Measurements from ENCODE around the gene FAM221B. TPM values are rescaled to one million over a fixed set of nuclear protein-coding genes. Genes with fewer than 3 reads are reported as not detected.

FAM221B gene
- polyA plus RNA-seq, 1 donor from 2014 or later, result not detected

GRCh38 chr9:35795695-35796094 lies 32.8 kb downstream of the FAM221B start:
- no peaks in the 10 kb centered on the region for H3K9me3 Mint-ChIP-seq

GRCh38 chr9:35793461-35793860 lies 35.1 kb downstream of the FAM221B start:
- Mint-ChIP-seq H3K9me3 (no peaks in the 10 kb centered on the region), H3K27me3 (no peaks in the 10 kb centered on the region), H3K36me3 (no peaks in the 10 kb centered on the region), H3K4me1 (peaks cover 0 to 6% (median 5%) of the 10 kb centered on the region in 3 donors), H3K4me3 (no peak overlapping the region), H3K27ac (no peak overlapping the region)

More at GRCh38 chr9:35795695-35796094, 32.8 kb downstream of the FAM221B start:
- Mint-ChIP-seq H3K4me1 (peaks cover 0 to 2% (median 0%) of the 10 kb centered on the region in 3 donors), H3K36me3 (no peaks in the 10 kb centered on the region), H3K27me3 (no peaks in the 10 kb centered on the region), H3K4me3 (no peak overlapping the region), H3K27ac (no peak overlapping the region)

- Mint-ChIP-seq H3K9me3 (no peaks in the 10 kb centered on the region), H3K36me3 (no peaks in the 10 kb centered on the region), H3K4me1 (peaks cover 0 to 6% (median 5%) of the 10 kb centered on the region in 3 donors), H3K4me3 (no peak overlapping the region), H3K27me3 (no peaks in the 10 kb centered on the region), H3K27ac (no peak overlapping the region)
Measured at GRCh38 chr9:35792826-35793225, 35.7 kb downstream of the FAM221B start.

GRCh38 chr9:35792024-35792813 lies 36.3 kb downstream of the FAM221B start:
- H3K4me3 Mint-ChIP-seq, result no peak overlapping the region
- no peak overlapping the region for H3K27ac Mint-ChIP-seq
- no peaks in the 10 kb centered on the region for H3K36me3 Mint-ChIP-seq

GRCh38 chr9:35791297-35791921 lies 37.1 kb downstream of the FAM221B start, which contains the start of gene NPR2:
TSS of gene NPR2 (plus strand) at chr9:35791591. CDS start at chr9:35792409, 818 bp downstream.
- peak within 1 kb of the TSS in 1 of 3 donors; percentile 23 for H3K27ac Mint-ChIP-seq
- no peaks in the 10 kb centered on the region for H3K36me3 Mint-ChIP-seq
- H3K9me3 Mint-ChIP-seq, result no peaks in the 10 kb centered on the region
- H3K4me1 Mint-ChIP-seq, result peaks cover 0 to 6% (median 6%) of the 10 kb centered on the region in 3 donors
- H3K27me3 Mint-ChIP-seq, result no peaks in the 10 kb centered on the region
- no peak within 1 kb of the TSS for H3K4me3 Mint-ChIP-seq

More at GRCh38 chr9:35792024-35792813, 36.3 kb downstream of the FAM221B start:
- peaks cover 0 to 6% (median 6%) of the 10 kb centered on the region in 3 donors for H3K4me1 Mint-ChIP-seq
- H3K27me3 Mint-ChIP-seq, result no peaks in the 10 kb centered on the region
- no peaks in the 10 kb centered on the region for H3K9me3 Mint-ChIP-seq

GRCh38 chr9:35790385-35791296 lies 37.9 kb downstream of the FAM221B start:
- no peaks in the 10 kb centered on the region for H3K27me3 Mint-ChIP-seq
- peak overlapping the region in 1 of 3 donors; percentile 23 for H3K27ac Mint-ChIP-seq
- H3K4me1 Mint-ChIP-seq, result peaks cover 0 to 6% (median 6%) of the 10 kb centered on the region in 3 donors
- no peaks in the 10 kb centered on the region for H3K9me3 Mint-ChIP-seq
- H3K36me3 Mint-ChIP-seq, result no peaks in the 10 kb centered on the region
- no peak overlapping the region for H3K4me3 Mint-ChIP-seq

GRCh38 chr9:35790025-35790384 lies 38.5 kb downstream of the FAM221B start:
- Mint-ChIP-seq H3K27ac (peak overlapping the region in 1 of 3 donors; percentile 23), H3K27me3 (no peaks in the 10 kb centered on the region), H3K9me3 (no peaks in the 10 kb centered on the region), H3K36me3 (no peaks in the 10 kb centered on the region), H3K4me1 (peaks cover 0 to 6% (median 6%) of the 10 kb centered on the region in 3 donors), H3K4me3 (no peak overlapping the region)

GRCh38 chr9:35789541-35789940 lies 39.0 kb downstream of the FAM221B start:
- Mint-ChIP-seq H3K27ac (no peak overlapping the region), H3K4me1 (peaks cover 0 to 6% (median 6%) of the 10 kb centered on the region in 3 donors), H3K27me3 (no peaks in the 10 kb centered on the region), H3K36me3 (peaks cover 2% of the 10 kb centered on the region), H3K4me3 (no peak overlapping the region), H3K9me3 (no peaks in the 10 kb centered on the region)

- no peaks in the 10 kb centered on the region for H3K9me3 Mint-ChIP-seq
- no peak overlapping the region for H3K4me3 Mint-ChIP-seq
- no peaks in the 10 kb centered on the region for H3K27me3 Mint-ChIP-seq
- H3K4me1 Mint-ChIP-seq, result peaks cover 0 to 1% (median 0%) of the 10 kb centered on the region in 3 donors
- H3K27ac Mint-ChIP-seq, result no peak overlapping the region
- peaks cover 6% of the 10 kb centered on the region for H3K36me3 Mint-ChIP-seq
Measured at GRCh38 chr9:35783418-35783817, 45.1 kb downstream of the FAM221B start.

- peaks cover 6% of the 10 kb centered on the region for H3K36me3 Mint-ChIP-seq
- peaks cover 0 to 1% (median 0%) of the 10 kb centered on the region in 3 donors for H3K4me1 Mint-ChIP-seq
- no peaks in the 10 kb centered on the region for H3K9me3 Mint-ChIP-seq
Measured at GRCh38 chr9:35781066-35781465, 47.5 kb downstream of the FAM221B start.

GRCh38 chr9:35778496-35778895 lies 50.0 kb downstream of the FAM221B start:
- Mint-ChIP-seq H3K36me3 (peaks cover 3% of the 10 kb centered on the region), H3K9me3 (no peaks in the 10 kb centered on the region), H3K27ac (no peak overlapping the region), H3K27me3 (no peaks in the 10 kb centered on the region), H3K4me3 (no peak overlapping the region), H3K4me1 (peaks cover 2 to 8% (median 6%) of the 10 kb centered on the region in 3 donors)

More at GRCh38 chr9:35781066-35781465, 47.5 kb downstream of the FAM221B start:
- H3K4me3 Mint-ChIP-seq, result no peak overlapping the region
- H3K27me3 Mint-ChIP-seq, result no peaks in the 10 kb centered on the region
- no peak overlapping the region for H3K27ac Mint-ChIP-seq

- no peaks in the 10 kb centered on the region for H3K9me3 Mint-ChIP-seq
- H3K4me1 Mint-ChIP-seq, result peaks cover 2 to 8% (median 6%) of the 10 kb centered on the region in 3 donors
- peak overlapping the region in 2 of 3 donors; percentile 78 to 83 for H3K27ac Mint-ChIP-seq
- no peak overlapping the region for H3K4me3 Mint-ChIP-seq
- no peaks in the 10 kb centered on the region for H3K27me3 Mint-ChIP-seq
- H3K36me3 Mint-ChIP-seq, result peaks cover 2% of the 10 kb centered on the region
Measured at GRCh38 chr9:35776018-35776417, 52.5 kb downstream of the FAM221B start.

GRCh38 chr9:35774907-35775635 lies 53.5 kb downstream of the FAM221B start:
- Mint-ChIP-seq H3K4me3 (no peak overlapping the region), H3K4me1 (peaks cover 2 to 8% (median 6%) of the 10 kb centered on the region in 3 donors), H3K27ac (no peak overlapping the region), H3K27me3 (no peaks in the 10 kb centered on the region), H3K9me3 (no peaks in the 10 kb centered on the region), H3K36me3 (no peaks in the 10 kb centered on the region)

GRCh38 chr9:35771943-35772342 lies 56.6 kb downstream of the FAM221B start:
- Mint-ChIP-seq H3K4me3 (no peak overlapping the region), H3K27me3 (no peaks in the 10 kb centered on the region), H3K4me1 (peaks cover 2 to 10% (median 6%) of the 10 kb centered on the region in 3 donors), H3K27ac (no peak overlapping the region), H3K9me3 (no peaks in the 10 kb centered on the region), H3K36me3 (no peaks in the 10 kb centered on the region)

Data from IgD-negative memory B cell (primary cell).